ENCODE results near the gene ABHD12B. TPM values are rescaled to one million over a fixed set of nuclear protein-coding genes. Genes with fewer than 3 reads are reported as not detected.

The ABHD12B gene
- total and polyA plus RNA-seq, 2 of the 13 experiments (the other 11 are each of a cell fraction or from before 2014, with no cell fraction given), result not detected

GRCh38 chr14:50935126-50936015, 63.5 kb downstream of the ABHD12B start (continued):
- peak; percentile 66; the same call in 1 of the 2 replicates for TF ChIP-seq ZNF792 (CRISPR knock-in tag; IDR thresholded peaks at IDR 0.05)
- peak; percentile 79; the same call in 1 of the 2 replicates for TF ChIP-seq MTA1 (CRISPR knock-in tag; IDR thresholded peaks at IDR 0.05; ENCODE audit: borderline replicate concordance)
- TF ChIP-seq ZNF761 (CRISPR knock-in tag; conservative IDR thresholded peaks at IDR 0.05), result peak; percentile 62; the same call in 1 of the 2 replicates
- no peak for TF ChIP-seq ZSCAN30 (CRISPR knock-in tag; IDR thresholded peaks at IDR 0.05)
- TF ChIP-seq FOXP4 (CRISPR knock-in tag; IDR thresholded peaks at IDR 0.05), result peak; percentile 84
- peak; percentile 80 for TF ChIP-seq ATF2 (CRISPR knock-in tag; IDR thresholded peaks at IDR 0.05)
- peak; percentile 53; the same call in 1 of the 2 replicates for TF ChIP-seq ZNF614 (CRISPR knock-in tag; IDR thresholded peaks at IDR 0.05; ENCODE audit: borderline replicate concordance)
- peak; percentile 51; the same call in 1 of the 2 replicates for TF ChIP-seq HMG20B (CRISPR knock-in tag; conservative IDR thresholded peaks at IDR 0.05)
- TF ChIP-seq MEIS2 (CRISPR knock-in tag; IDR thresholded peaks at IDR 0.05), result peak; percentile 90
- TF ChIP-seq TARDBP (CRISPR knock-in tag; IDR thresholded peaks at IDR 0.05), result peak; percentile 83
- peak; percentile 89 for TF ChIP-seq THRA (CRISPR knock-in tag; IDR thresholded peaks at IDR 0.05; ENCODE audit: borderline replicate concordance)
- no peak for TF ChIP-seq ZNF790 (CRISPR knock-in tag; IDR thresholded peaks at IDR 0.05; ENCODE audit: borderline replicate concordance)
- TF ChIP-seq ZNF749 (CRISPR knock-in tag; IDR thresholded peaks at IDR 0.05; ENCODE audit: borderline replicate concordance), result peak; percentile 42; the same call in 1 of the 2 replicates
- no peak for TF ChIP-seq ZNF296 (CRISPR knock-in tag; conservative IDR thresholded peaks at IDR 0.05)
- TF ChIP-seq KMT2A (CRISPR knock-in tag; IDR thresholded peaks at IDR 0.05), result peak; percentile 28; the same call in 1 of the 2 replicates
- 0 out of 2 replicates have a peak, but pooled peaks have one; percentile 67 for TF ChIP-seq ZNF766 (CRISPR knock-in tag; IDR thresholded peaks at IDR 0.05; ENCODE audit: borderline replicate concordance)
- TF ChIP-seq FOXA1 (IDR thresholded peaks at IDR 0.05), result 0 out of 2 replicates have a peak, but pooled peaks have one; percentile 45
- peak; percentile 95 for TF ChIP-seq FOXA1 (CRISPR knock-in tag; IDR thresholded peaks at IDR 0.05)
- no peak for TF ChIP-seq GRHL1 (CRISPR knock-in tag; conservative IDR thresholded peaks at IDR 0.05)
- peak; percentile 93 for TF ChIP-seq ZBTB26 (CRISPR knock-in tag; IDR thresholded peaks at IDR 0.05; ENCODE audit: borderline replicate concordance)
